Activated T-cell treated with anti-CD3 and anti-CD28 coated beads, Interleukin-2, amount 50 U/mL, for 1 hour (primary cell): Measurements from ENCODE around the gene CHRM2.
"Not testable (repeated sequence)": the region's sequence is repeated elsewhere in the genome, so short reads cannot be mapped to it uniquely, and the experiment has no call there.

ENCODE experiments used
- DNase-seq: peaks from one replicate; pipeline ENCODE4 v3.0.0-alpha.2; 2020

Gene CHRM2

GRCh38 chr7:136868496-136869000 lies at the start of gene CHRM2:
Gene CHRM2 (plus strand): TSS chr7:136868652. CDS start chr7:137014866, 146,214 bp downstream.
- no peak for DNase-seq

- DNase-seq = not testable (repeated sequence)
These were observed 37.1 kb upstream of the CHRM2 start for GRCh38 chr7:136831398-136831797.

- DNase-seq = no peak
These were observed 22.5 kb upstream of the CHRM2 start for GRCh38 chr7:136845899-136846465.

GRCh38 chr7:136847858-136848257 lies 20.6 kb upstream of the CHRM2 start:
- no peak for DNase-seq

- DNase-seq = no peak
These were observed 14.8 kb upstream of the CHRM2 start for GRCh38 chr7:136853654-136854053.

GRCh38 chr7:136857573-136857972 lies 10.9 kb upstream of the CHRM2 start:
- DNase-seq = no peak

GRCh38 chr7:136859803-136860202 lies 8.6 kb upstream of the CHRM2 start:
- no peak for DNase-seq

GRCh38 chr7:136865236-136865635 lies 3.2 kb upstream of the CHRM2 start:
- no peak for DNase-seq

- no peak for DNase-seq
These were observed 2.7 kb upstream of the CHRM2 start for GRCh38 chr7:136865777-136866176.

GRCh38 chr7:136869001-136869961 lies 829 bp downstream of the CHRM2 start:
- DNase-seq = no peak

- no peak for DNase-seq
These were observed 1.8 kb downstream of the CHRM2 start for GRCh38 chr7:136869991-136870865.

GRCh38 chr7:136870866-136871487 lies 2.5 kb downstream of the CHRM2 start:
- no peak for DNase-seq

- DNase-seq = no peak
These were observed 6.1 kb downstream of the CHRM2 start for GRCh38 chr7:136874393-136875032.

- DNase-seq = no peak
These were observed 9.1 kb downstream of the CHRM2 start for GRCh38 chr7:136877509-136877908.

GRCh38 chr7:136877990-136878389 lies 9.5 kb downstream of the CHRM2 start:
- DNase-seq = no peak

- DNase-seq = no peak
These were observed 10.4 kb downstream of the CHRM2 start for GRCh38 chr7:136878878-136879277.

- no peak for DNase-seq
These were observed 14.6 kb downstream of the CHRM2 start for GRCh38 chr7:136883046-136883445.

GRCh38 chr7:136884492-136884891 lies 16.0 kb downstream of the CHRM2 start:
- DNase-seq = no peak

- no peak for DNase-seq
These were observed 18.9 kb downstream of the CHRM2 start for GRCh38 chr7:136887317-136887716.

GRCh38 chr7:136890399-136890798 lies 21.9 kb downstream of the CHRM2 start:
- DNase-seq = no peak

GRCh38 chr7:136891850-136892249 lies 23.4 kb downstream of the CHRM2 start:
- DNase-seq = no peak

- DNase-seq = no peak
These were observed 26.3 kb downstream of the CHRM2 start for GRCh38 chr7:136894789-136895188.
